ENCODE data around the gene PRKD2. TPM values are rescaled to one million over a fixed set of nuclear protein-coding genes. Genes with fewer than 3 reads are reported as not detected.

The PRKD2 gene
- total and polyA plus RNA-seq, 2 donors (not counting 1 experiment from before 2014, with no cell fraction given), result 8.1 to 11.6 TPM

- no peaks in the 10 kb centered on the region for H3K27me3 ChIP-seq (ENCODE audit: control insufficient read depth, insufficient read depth, low read length)
- no peaks in the 10 kb centered on the region for H3K9me3 ChIP-seq (ENCODE audit: control insufficient read depth, insufficient read depth, low read depth, low read length)
- no peaks in the 10 kb centered on the region for H3K79me2 ChIP-seq (ENCODE audit: control insufficient read depth, insufficient read depth, low read length)
- peaks cover 10% of the 10 kb centered on the region for H3K36me3 ChIP-seq (ENCODE audit: control insufficient read depth, insufficient read depth, low read length)
- no peak overlapping the region for H2AFZ ChIP-seq (ENCODE audit: low read length)
- H3K4me3 ChIP-seq (replicated peaks in 1 of 4; ENCODE audit: control extremely low read depth in 1 of 4, insufficient read depth in 1 of 4, low read depth in 3 of 4, low read length in 4 of 4), result no peak overlapping the region
- no peaks in the 10 kb centered on the region for H4K20me1 ChIP-seq (ENCODE audit: control insufficient read depth, extremely low read depth, insufficient read depth, low read length)
- no peak overlapping the region for H3K4me2 ChIP-seq (ENCODE audit: extremely low read depth, insufficient read depth, low read length)
- TF ChIP-seq EZH2 (IDR thresholded peaks at IDR 0.05; ENCODE audit: low read length, missing control alignments), result no peak
- TF ChIP-seq, protein P1, sequence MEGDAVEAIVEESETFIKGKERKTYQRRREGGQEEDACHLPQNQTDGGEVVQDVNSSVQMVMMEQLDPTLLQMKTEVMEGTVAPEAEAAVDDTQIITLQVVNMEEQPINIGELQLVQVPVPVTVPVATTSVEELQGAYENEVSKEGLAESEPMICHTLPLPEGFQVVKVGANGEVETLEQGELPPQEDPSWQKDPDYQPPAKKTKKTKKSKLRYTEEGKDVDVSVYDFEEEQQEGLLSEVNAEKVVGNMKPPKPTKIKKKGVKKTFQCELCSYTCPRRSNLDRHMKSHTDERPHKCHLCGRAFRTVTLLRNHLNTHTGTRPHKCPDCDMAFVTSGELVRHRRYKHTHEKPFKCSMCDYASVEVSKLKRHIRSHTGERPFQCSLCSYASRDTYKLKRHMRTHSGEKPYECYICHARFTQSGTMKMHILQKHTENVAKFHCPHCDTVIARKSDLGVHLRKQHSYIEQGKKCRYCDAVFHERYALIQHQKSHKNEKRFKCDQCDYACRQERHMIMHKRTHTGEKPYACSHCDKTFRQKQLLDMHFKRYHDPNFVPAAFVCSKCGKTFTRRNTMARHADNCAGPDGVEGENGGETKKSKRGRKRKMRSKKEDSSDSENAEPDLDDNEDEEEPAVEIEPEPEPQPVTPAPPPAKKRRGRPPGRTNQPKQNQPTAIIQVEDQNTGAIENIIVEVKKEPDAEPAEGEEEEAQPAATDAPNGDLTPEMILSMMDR (conservative IDR thresholded peaks at IDR 0.05 in 1 of 2, IDR thresholded peaks at IDR 0.05 in 1 of 2; ENCODE audit: low read depth in 1 of 2, low read length in 2 of 2), result no peak
- peak overlapping the region; percentile 66 for H3K27ac ChIP-seq (ENCODE audit: insufficient read depth, low read length)
- peaks cover 14% of the 10 kb centered on the region for H3K4me1 ChIP-seq (ENCODE audit: control insufficient read depth, extremely low read depth, insufficient read depth, low read length)
- peak; percentile 70 to 84 for DNase-seq (ENCODE audit: low read depth in 2 of 2)
- no peak overlapping the region for H3K9ac ChIP-seq (ENCODE audit: insufficient read depth, low read length)
Observed at GRCh38 chr19:46759817-46760333, 43.0 kb upstream of the PRKD2 start.

- no peak overlapping the region for H3K4me3 ChIP-seq (replicated peaks in 1 of 4; ENCODE audit: control extremely low read depth in 1 of 4, insufficient read depth in 1 of 4, low read depth in 3 of 4, low read length in 4 of 4)
- no peak for DNase-seq (ENCODE audit: low read depth in 2 of 2)
- H3K27me3 ChIP-seq (ENCODE audit: control insufficient read depth, insufficient read depth, low read length), result no peaks in the 10 kb centered on the region
- H4K20me1 ChIP-seq (ENCODE audit: control insufficient read depth, extremely low read depth, insufficient read depth, low read length), result no peaks in the 10 kb centered on the region
- no peaks in the 10 kb centered on the region for H3K79me2 ChIP-seq (ENCODE audit: control insufficient read depth, insufficient read depth, low read length)
- H3K9me3 ChIP-seq (ENCODE audit: control insufficient read depth, insufficient read depth, low read depth, low read length), result no peaks in the 10 kb centered on the region
- H3K9ac ChIP-seq (ENCODE audit: insufficient read depth, low read length), result no peak overlapping the region
- no peak overlapping the region for H3K4me2 ChIP-seq (ENCODE audit: extremely low read depth, insufficient read depth, low read length)
- no peak for TF ChIP-seq EZH2 (IDR thresholded peaks at IDR 0.05; ENCODE audit: low read length, missing control alignments)
- TF ChIP-seq, protein P1 (conservative IDR thresholded peaks at IDR 0.05 in 1 of 2, IDR thresholded peaks at IDR 0.05 in 1 of 2; ENCODE audit: low read depth in 1 of 2, low read length in 2 of 2), result no peak
- H2AFZ ChIP-seq (ENCODE audit: low read length), result no peak overlapping the region
- H3K27ac ChIP-seq (ENCODE audit: insufficient read depth, low read length), result peak overlapping the region; percentile 66
- peaks cover 10% of the 10 kb centered on the region for H3K36me3 ChIP-seq (ENCODE audit: control insufficient read depth, insufficient read depth, low read length)
- peaks cover 14% of the 10 kb centered on the region for H3K4me1 ChIP-seq (ENCODE audit: control insufficient read depth, extremely low read depth, insufficient read depth, low read length)
Observed at GRCh38 chr19:46759206-46759605, 42.3 kb upstream of the PRKD2 start.

- no peak overlapping the region for H2AFZ ChIP-seq (ENCODE audit: low read length)
Observed at GRCh38 chr19:46756544-46756888, 39.6 kb upstream of the PRKD2 start.

More at GRCh38 chr19:46756544-46756888, 39.6 kb upstream of the PRKD2 start:
- Histone ChIP-seq H3K4me1 (ENCODE audit: control insufficient read depth, extremely low read depth, insufficient read depth, low read length) (peaks cover 14% of the 10 kb centered on the region), H3K9me3 (ENCODE audit: control insufficient read depth, insufficient read depth, low read depth, low read length) (no peaks in the 10 kb centered on the region), H3K4me3 (replicated peaks in 1 of 4; ENCODE audit: control extremely low read depth in 1 of 4, insufficient read depth in 1 of 4, low read depth in 3 of 4, low read length in 4 of 4) (no peak overlapping the region), H3K27me3 (ENCODE audit: control insufficient read depth, insufficient read depth, low read length) (no peaks in the 10 kb centered on the region), H4K20me1 (ENCODE audit: control insufficient read depth, extremely low read depth, insufficient read depth, low read length) (no peaks in the 10 kb centered on the region), H3K9ac (ENCODE audit: insufficient read depth, low read length) (no peak overlapping the region), H3K4me2 (ENCODE audit: extremely low read depth, insufficient read depth, low read length) (no peak overlapping the region), H3K79me2 (ENCODE audit: control insufficient read depth, insufficient read depth, low read length) (no peaks in the 10 kb centered on the region), H3K27ac (ENCODE audit: insufficient read depth, low read length) (no peak overlapping the region), H3K36me3 (ENCODE audit: control insufficient read depth, insufficient read depth, low read length) (peaks cover 10% of the 10 kb centered on the region)
- DNase-seq (ENCODE audit: low read depth in 2 of 2), result no peak
- TF ChIP-seq, protein P1 (conservative IDR thresholded peaks at IDR 0.05 in 1 of 2, IDR thresholded peaks at IDR 0.05 in 1 of 2; ENCODE audit: low read depth in 1 of 2, low read length in 2 of 2), result no peak
- no peak for TF ChIP-seq EZH2 (IDR thresholded peaks at IDR 0.05; ENCODE audit: low read length, missing control alignments)

All from fibroblast of lung (primary cell).